Ascending aorta (tissue), 1 donor: ENCODE measurements around the gene KIFBP. TPM values are rescaled to one million over a fixed set of nuclear protein-coding genes. Genes with fewer than 3 reads are reported as not detected.

Experiments
- total RNA-seq: library from RNA; depleted of rRNA; stranded (reverse); fragments of >200 nt; gene quantifications from one replicate; pipeline ENCODE4 v1.1.0, GENCODE V29; 2016

The KIFBP gene
- total RNA-seq, 1 donor from 2014 or later: 25.3 TPM

Other genes with a start within 250 kb of the KIFBP start
- gene STOX1, start 161.3 kb upstream of the KIFBP start, total RNA-seq: 0.11 TPM
- 40.7 TPM for gene DDX50, start 87.5 kb upstream of the KIFBP start, total RNA-seq
- 26.5 TPM for gene DDX21, start 32.6 kb upstream of the KIFBP start, total RNA-seq
- 155 TPM for gene SRGN, start 99.3 kb downstream of the KIFBP start, total RNA-seq
- 26.0 TPM for gene VPS26A, start 135.4 kb downstream of the KIFBP start, total RNA-seq
- 4.6 TPM for gene SUPV3L1, start 191.4 kb downstream of the KIFBP start, total RNA-seq
- not detected for gene HKDC1, start 231.5 kb downstream of the KIFBP start, total RNA-seq